GM12891 (cell line): ENCODE measurements around the gene XIAP.

Experiments used
- PAX5 ChIP-seq: IDR thresholded peaks from 2 replicates; pipeline ENCODE4 v1.6.1; 2011; ENCODE audit warnings: low read length, moderate library complexity, mild to moderate bottlenecking; ENCODE audit not compliant: insufficient read depth, severe bottlenecking
- POLR2A ChIP-seq: IDR thresholded peaks from 2 replicates; pipeline ENCODE4 v1.6.1; 2011; ENCODE audit warnings: low read depth, low read length, control low read depth
- POLR2AphosphoS5 ChIP-seq: IDR thresholded peaks from 2 replicates; pipeline ENCODE4 v1.6.1; 2011; ENCODE audit warnings: low read depth, low read length, control low read depth
- TAF1 ChIP-seq: IDR thresholded peaks from 2 replicates; pipeline ENCODE4 v1.6.1; 2011; ENCODE audit warnings: low read depth, low read length, control low read depth

GRCh38 chrX:123920105-123920785, 60.4 kb downstream of the XIAP start:
- TF ChIP-seq TAF1: no peak
- no peak for TF ChIP-seq POLR2A
- no peak for TF ChIP-seq POLR2AphosphoS5
- no peak for TF ChIP-seq PAX5
